Pancreas (tissue), 10 donors: ENCODE results near the gene KIAA0513. TPM values are rescaled to one million over a fixed set of nuclear protein-coding genes. Genes with fewer than 3 reads are reported as not detected.

Experiments used
- ATAC-seq, 4 donors: fragments of 200-7000 bp; cut with Tn5 transposase; one replicate each; pipeline versions ENCODE4 v1.8.0 to v1.9.1; 2020; ENCODE audit warnings: mild to moderate bottlenecking in 4 of 4, moderate library complexity in 4 of 4
- DNase-seq, 6 donors: peaks; one replicate each; pipeline ENCODE4 v3.0.0-alpha.2; 2020
- FAIRE-seq: peaks from 2 replicates; lab custom pipeline; 2012; peaks lifted over from hg19 to GRCh38; lab: Jason Lieb, UNC
- H3K27ac ChIP-seq, 4 donors: fragments of 200-600 bp; sonication (generic); 1 replicate in 3 of 4; 2 replicates in 1 of 4; pipeline versions ENCODE4 v1.5.0 to v1.8.0; 2020
- H3K27me3 ChIP-seq, 4 donors: fragments of 200-600 bp; one replicate each; pipeline ENCODE4 v1.8.0; 2021
- H3K36me3 ChIP-seq, 3 donors: fragments of 200-600 bp; sonication (generic) in 1 of 3; one replicate each; pipeline versions ENCODE4 v1.5.0 to v1.8.0; 2020 to 2021
- H3K4me1 ChIP-seq, 3 donors: fragments of 200-600 bp; one replicate each; pipeline ENCODE4 v1.8.0; 2021
- H3K4me3 ChIP-seq, 4 donors: fragments of 200-600 bp; sonication (generic) in 2 of 4; one replicate each; pipeline versions ENCODE4 v1.5.0 to v1.8.0; 2020 to 2021
- H3K9me3 ChIP-seq, 4 donors: fragments of 200-600 bp; one replicate each; pipeline ENCODE4 v1.8.0; 2021
- WGBS, 2 donors: extraction: QIAGEN DNeasy Blood & Tissue Kit; methylation state at CpG; one replicate each; pipeline ENCODE4 v1.1.7; 2013; 5-methylcytosine and 5-hydroxymethylcytosine counted together
- intact Hi-C, 3 donors: fragments of 100-400 bp; cut with DNase I; formaldehyde crosslinking; loops; one replicate each; pipeline versions ENCODE4 v1.11.1 to v1.14.2; 2022
- polyA plus RNA-seq, 2 donors: library from polyadenylated mRNA; stranded (reverse); fragments of 200-250 nt; gene quantifications; one replicate each; pipeline ENCODE4 v1.2.3, GENCODE V29; 2013
- total RNA-seq, 6 donors: library from RNA; stranded (reverse); fragmentation: NEBNext Ultra II Directional in 4 of 6; extraction: Animal tissue kit (Norgen Biotek cat#: 25700) in 4 of 6; gene quantifications; one replicate each; pipeline versions ENCODE4 v1.2.1 to v1.2.4, GENCODE V29; 2021 to 2023
- TF ChIP-seq, protein P1 (sequence below), 4 donors: fragments of 200-600 bp; sonication (generic) in 3 of 4; IDR thresholded peaks; one replicate each; pipeline versions ENCODE4 v1.5.0 to v1.8.0; 2021; ENCODE audit warnings: antibody characterized with exemption in 4 of 4
- donor health status: healthy with polysubstance abuse.
- donor health status: DM: no; HTN: no; CAD: no; lungs with moderate emphysema.
- donor health status: DM: no; HTN: no; CAD: no.
- donor health status: control.
- donor health status: control.
- donor health status: Bipolar disorder and iron deficiency.
- donor health status: DM: yes; HTN: yes; CAD: no.
- donor health status: DM: no; HTN: no; CAD: no.
- donor health status: DM: no; HTN: no; CAD: no.
- donor health status: DM: yes; HTN: yes; CAD: no.

The KIAA0513 gene
- total and polyA plus RNA-seq, 8 donors: 3.5 to 22.1 (median 16.2) TPM

GRCh38 chr16:85007496-85008214, 19.9 kb upstream of the KIAA0513 start:
- H3K4me1 ChIP-seq: peaks cover 1 to 52% (median 34%) of the 10 kb centered on the region in 3 donors

GRCh38 chr16:85008271-85008670, 19.3 kb upstream of the KIAA0513 start:
- DNase-seq: no peak
- no peak for ATAC-seq
- WGBS, 2 donors: 38 to 45% methylated on average over 3 of the region's 3 CpGs
- intact Hi-C loops: no loop called here
- TF ChIP-seq, protein P1, sequence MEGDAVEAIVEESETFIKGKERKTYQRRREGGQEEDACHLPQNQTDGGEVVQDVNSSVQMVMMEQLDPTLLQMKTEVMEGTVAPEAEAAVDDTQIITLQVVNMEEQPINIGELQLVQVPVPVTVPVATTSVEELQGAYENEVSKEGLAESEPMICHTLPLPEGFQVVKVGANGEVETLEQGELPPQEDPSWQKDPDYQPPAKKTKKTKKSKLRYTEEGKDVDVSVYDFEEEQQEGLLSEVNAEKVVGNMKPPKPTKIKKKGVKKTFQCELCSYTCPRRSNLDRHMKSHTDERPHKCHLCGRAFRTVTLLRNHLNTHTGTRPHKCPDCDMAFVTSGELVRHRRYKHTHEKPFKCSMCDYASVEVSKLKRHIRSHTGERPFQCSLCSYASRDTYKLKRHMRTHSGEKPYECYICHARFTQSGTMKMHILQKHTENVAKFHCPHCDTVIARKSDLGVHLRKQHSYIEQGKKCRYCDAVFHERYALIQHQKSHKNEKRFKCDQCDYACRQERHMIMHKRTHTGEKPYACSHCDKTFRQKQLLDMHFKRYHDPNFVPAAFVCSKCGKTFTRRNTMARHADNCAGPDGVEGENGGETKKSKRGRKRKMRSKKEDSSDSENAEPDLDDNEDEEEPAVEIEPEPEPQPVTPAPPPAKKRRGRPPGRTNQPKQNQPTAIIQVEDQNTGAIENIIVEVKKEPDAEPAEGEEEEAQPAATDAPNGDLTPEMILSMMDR (IDR thresholded peaks at IDR 0.05): no peak
- H3K36me3 ChIP-seq: no peaks in the 10 kb centered on the region
- peaks cover 0 to 46% (median 30%) of the 10 kb centered on the region in 3 donors for H3K4me1 ChIP-seq
- H3K27me3 ChIP-seq: no peaks in the 10 kb centered on the region
- no peak for FAIRE-seq
- no peak overlapping the region for H3K4me3 ChIP-seq
- no peaks in the 10 kb centered on the region for H3K9me3 ChIP-seq
- H3K27ac ChIP-seq: no peak overlapping the region

More at GRCh38 chr16:85007496-85008214, 19.9 kb upstream of the KIAA0513 start:
- Histone ChIP-seq H3K9me3 (no peaks in the 10 kb centered on the region), H3K36me3 (no peaks in the 10 kb centered on the region), H3K27me3 (no peaks in the 10 kb centered on the region), H3K27ac (no peak overlapping the region), H3K4me3 (no peak overlapping the region)
- ATAC-seq (no peak), FAIRE-seq (no peak), DNase-seq (peak in 1 of 6 donors; percentile 12)
- TF ChIP-seq, protein P1 (IDR thresholded peaks at IDR 0.05): no peak
- 90 to 92% methylated on average over 7 of the region's 7 CpGs for WGBS, 2 donors
- intact Hi-C loops: no loop called here

- H3K4me3 ChIP-seq: peak overlapping the region; percentile 57 to 80 (median 68)
- intact Hi-C loops: no loop called here
- ATAC-seq (no peak), DNase-seq (no peak), FAIRE-seq (no peak)
- H3K9me3 ChIP-seq: no peaks in the 10 kb centered on the region
- TF ChIP-seq, protein P1 (IDR thresholded peaks at IDR 0.05): no peak
- H3K27me3 ChIP-seq: no peaks in the 10 kb centered on the region
- H3K27ac ChIP-seq: peak overlapping the region; percentile 85 to 99 (median 98)
- H3K4me1 ChIP-seq: peaks cover 0 to 33% (median 20%) of the 10 kb centered on the region in 3 donors
- no peaks in the 10 kb centered on the region for H3K36me3 ChIP-seq
- WGBS, 2 donors: 9% methylated on average over 9 of the region's 9 CpGs
Measured at GRCh38 chr16:85010446-85010930, 17.1 kb upstream of the KIAA0513 start.

DNA sequence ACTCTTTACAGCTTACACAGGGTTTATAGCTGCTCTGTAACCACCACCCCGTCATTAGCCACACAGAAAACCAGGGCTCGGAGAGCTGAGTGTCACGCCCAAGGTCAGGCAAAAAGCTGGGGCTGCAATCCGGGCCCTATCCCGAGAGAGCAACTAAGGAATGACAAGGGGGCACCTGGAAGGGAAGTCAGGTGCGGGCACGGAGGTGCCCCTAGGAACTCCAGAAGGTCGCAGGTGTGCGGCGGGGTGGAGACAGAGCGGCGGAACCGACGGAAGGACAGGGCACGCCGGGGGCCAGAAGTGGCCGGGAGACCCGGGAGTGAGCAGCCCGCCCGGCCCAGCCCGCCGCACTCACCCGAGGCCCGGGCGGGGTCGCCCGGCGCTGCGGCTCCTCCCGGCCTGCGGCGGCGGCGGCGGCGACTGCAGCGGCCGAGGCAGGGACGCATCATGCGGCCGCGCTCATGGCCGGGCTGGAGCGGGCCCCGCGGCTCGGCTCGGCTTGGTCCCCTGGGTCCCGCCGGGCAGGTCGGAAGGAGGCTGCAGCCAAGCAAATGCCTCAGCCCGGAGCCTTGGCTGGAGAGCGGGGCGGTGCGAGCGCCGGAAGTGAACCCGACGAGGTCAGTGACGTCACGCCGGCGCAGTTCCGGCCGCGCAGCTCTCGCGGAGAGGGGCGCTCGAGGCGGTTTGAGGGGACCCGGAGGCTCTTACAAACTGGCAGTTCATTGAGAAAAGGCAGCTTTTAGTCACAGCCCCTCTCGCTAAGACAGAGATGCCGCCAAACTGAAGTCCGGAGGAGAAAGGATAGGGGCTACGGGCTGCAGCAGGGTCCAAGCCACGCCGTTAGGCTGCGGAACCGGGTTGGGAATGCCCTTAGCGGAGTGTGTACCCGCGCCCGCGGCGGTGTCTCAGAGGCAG, 16.4 kb upstream of the KIAA0513 start, which contains the start of gene ZDHHC7:
Gene ZDHHC7 (minus strand): TSS at position 605 of the 915 bp plus-strand sequence. CDS start 20,917 bp downstream, outside the sequence.
- Histone ChIP-seq H3K27me3 (no peaks in the 10 kb centered on the region), H3K27ac (peak within 1 kb of the TSS; percentile 85 to 99 (median 98)), H3K4me1 (peaks cover 0 to 33% (median 19%) of the 10 kb centered on the region in 3 donors), H3K36me3 (no peaks in the 10 kb centered on the region), H3K4me3 (peak within 1 kb of the TSS; percentile 57 to 80 (median 68)), H3K9me3 (no peaks in the 10 kb centered on the region)
- TF ChIP-seq, protein P1 (IDR thresholded peaks at IDR 0.05): no peak
- no peak for FAIRE-seq
- ATAC-seq: peak; percentile 94 to 96 (median 94)
- 0 to 1% methylated on average over 69 to 86 of the region's 86 CpGs for WGBS, 2 donors
- DNase-seq: peak; percentile 81 to 95 (median 89)
- intact Hi-C loops: no loop called here
